OCI-LY7 (cell line): ENCODE results near the gene CDC42EP3. TPM values are rescaled to one million over a fixed set of nuclear protein-coding genes. Genes with fewer than 3 reads are reported as not detected.

Experiments used
- BruUV-seq: library from RNA; stranded (reverse); fragments of 400-500 nt; replicated peaks from 2 replicates; lab custom pipeline; 2021; lab: Mats Ljungman, UMichigan
- CTCF ChIA-PET: fragments of 300-600 bp; sonication (Branson Sonifier 250); formaldehyde crosslinking; loops from one replicate; lab custom pipeline; 2022; ENCODE audit warnings: antibody characterized with exemption; ENCODE audit not compliant: unreplicated experiment; lab: Charles Lee
- POLR2A ChIA-PET: fragments of 300-600 bp; sonication (Branson Sonifier 250); formaldehyde crosslinking; loops from one replicate; lab custom pipeline; 2022; ENCODE audit warnings: antibody characterized with exemption; lab: Charles Lee
- DNase-seq: peaks from one replicate; pipeline ENCODE4 v3.0.0-alpha.2; 2015; ENCODE audit warnings: low spot score
- H2AFZ ChIP-seq: fragments of 200-600 bp; sonication (generic), shearing (Covaris generic); 2 replicates; pipeline ENCODE4 v1.6.1; 2014; ENCODE audit warnings: mild to moderate bottlenecking, antibody characterized with exemption, low read length, moderate library complexity
- H3K27ac ChIP-seq: fragments of 200-600 bp; sonication (generic); 2 replicates; pipeline ENCODE4 v1.5.1; 2014; ENCODE audit warnings: mixed run types, low read depth, mild to moderate bottlenecking, moderate library complexity, low read length, inconsistent platforms; ENCODE audit not compliant: poor library complexity, severe bottlenecking
- H3K36me3 ChIP-seq: fragments of 200-600 bp; sonication (generic); 2 replicates; pipeline ENCODE4 v1.6.1; 2014; ENCODE audit warnings: mild to moderate bottlenecking, antibody characterized with exemption, low read length, moderate library complexity, mixed read lengths; ENCODE audit not compliant: insufficient read depth
- H3K4me1 ChIP-seq: fragments of 200-600 bp; sonication (generic); 2 replicates; pipeline ENCODE4 v1.5.1; 2014; ENCODE audit warnings: mild to moderate bottlenecking, low read length; ENCODE audit not compliant: insufficient read depth, poor library complexity, severe bottlenecking
- H3K4me2 ChIP-seq: fragments of 200-600 bp; sonication (generic); 2 replicates; pipeline ENCODE4 v1.6.1; 2014; ENCODE audit warnings: mild to moderate bottlenecking, low read length
- H3K4me3 ChIP-seq: fragments of 200-600 bp; sonication (generic); 2 replicates; pipeline ENCODE4 v1.5.1; 2014; ENCODE audit warnings: mild to moderate bottlenecking, low read depth, low read length; ENCODE audit not compliant: poor library complexity, severe bottlenecking
- H3K79me2 ChIP-seq: fragments of 200-600 bp; sonication (generic); 2 replicates; pipeline ENCODE4 v1.6.1; 2016; ENCODE audit warnings: low read depth, mild to moderate bottlenecking, low read length, moderate library complexity, mixed read lengths; ENCODE audit not compliant: insufficient read depth
- H3K9me2 ChIP-seq: fragments of 200-600 bp; sonication (generic); 2 replicates; pipeline ENCODE4 v1.6.1; 2016; ENCODE audit warnings: mild to moderate bottlenecking, low read length, mixed read lengths; ENCODE audit not compliant: insufficient read depth
- H3K9me3 ChIP-seq: fragments of 200-600 bp; sonication (generic); 2 replicates; pipeline ENCODE4 v1.6.1; 2014; ENCODE audit warnings: mild to moderate bottlenecking, mixed run types, low read length, mixed read lengths
- H4K20me1 ChIP-seq: fragments of 200-600 bp; sonication (generic); 2 replicates; pipeline ENCODE4 v1.6.1; 2014; ENCODE audit warnings: mild to moderate bottlenecking, antibody characterized with exemption, low read length, moderate library complexity, mixed read lengths; ENCODE audit not compliant: insufficient read depth
- CTCF ChIP-seq: fragments of 200-600 bp; sonication (generic); conservative IDR thresholded peaks from 2 replicates; pipeline ENCODE4 v1.5.1; 2014; ENCODE audit warnings: mild to moderate bottlenecking, antibody characterized with exemption, low read length, moderate library complexity, mixed read lengths
- EZH2phosphoT487 ChIP-seq: fragments of 200-600 bp; sonication (generic); IDR thresholded peaks from 2 replicates; pipeline ENCODE4 v1.6.1; 2018; ENCODE audit warnings: low read depth, borderline replicate concordance, mild to moderate bottlenecking, mixed run types, antibody characterized with exemption, low read length, moderate library complexity, mixed read lengths
- intact Hi-C: fragments of 100-400 bp; cut with micrococcal nuclease; formaldehyde crosslinking; loops from one replicate; pipeline ENCODE4 v1.10.0; 2022; ENCODE audit not compliant: unreplicated experiment
- total RNA-seq, 2 experiments: library from RNA; depleted of rRNA in 1 of 2; stranded (reverse); fragments of >200 nt in 1 of 2; shearing (Covaris generic) in 1 of 2; gene quantifications; 2 replicates each; pipeline ENCODE4 v1.2.3, GENCODE V29; 2014 to 2022

The CDC42EP3 gene
- total RNA-seq, 2 experiments from 2014 or later: 7.2 to 22.9 TPM

- Histone ChIP-seq H3K4me3 (peak overlapping the region; percentile 94), H3K4me1 (peaks cover 54% of the 10 kb centered on the region), H3K27ac (no peak overlapping the region), H3K9me2 (no peaks in the 10 kb centered on the region), H3K9me3 (no peaks in the 10 kb centered on the region), H4K20me1 (0 out of 2 replicates have a peak, but pooled peaks cover 7% of the 10 kb centered on the region), H2AFZ (peak overlapping the region; percentile 37; the same call in 1 of the 2 replicates), H3K36me3 (no peaks in the 10 kb centered on the region), H3K79me2 (peaks cover 21% of the 10 kb centered on the region; the same call in 1 of the 2 replicates), H3K4me2 (peak overlapping the region; percentile 98)
- DNase-seq: no peak
- BruUV-seq: no TSS peak
- intact Hi-C loops: loop anchor here (5.0 kb wide), 3 partner anchors 118 to 703 kb away; partner anchors contain the start of gene STRN
- ChIA-PET POLR2A (interaction anchor here (0.6 to 3.2 kb wide), 10 partner anchors 10 to 291 kb away, joined by 3 to 30 read pairs (median 5); no protein-coding TSS in a partner anchor), CTCF (interaction anchor here (0.8 kb wide), 1 partner anchor 16 kb away, joined by 3 read pairs; no protein-coding TSS in a partner anchor)
- no peak for TF ChIP-seq CTCF
- TF ChIP-seq EZH2phosphoT487: no peak
These were observed 949 bp downstream of the CDC42EP3 start for GRCh38 chr2:37670378-37671008.

- Histone ChIP-seq H3K4me2 (peak overlapping the region; percentile 98), H3K4me3 (peak overlapping the region; percentile 94), H3K4me1 (peaks cover 48% of the 10 kb centered on the region), H2AFZ (no peak overlapping the region), H3K79me2 (peaks cover 21% of the 10 kb centered on the region; the same call in 1 of the 2 replicates), H3K9me3 (no peaks in the 10 kb centered on the region), H3K9me2 (no peaks in the 10 kb centered on the region), H3K36me3 (no peaks in the 10 kb centered on the region), H4K20me1 (0 out of 2 replicates have a peak, but pooled peaks cover 7% of the 10 kb centered on the region), H3K27ac (no peak overlapping the region)
- CTCF ChIA-PET: interaction anchor here (1.1 kb wide), 1 partner anchor 13 kb away, joined by 4 read pairs; no protein-coding TSS in a partner anchor
- no TSS peak for BruUV-seq
- intact Hi-C loops: loop anchor here (10.0 kb wide), 1 partner anchor 1455 kb away; the partner anchor contains the start of gene SOS1
- no peak for TF ChIP-seq CTCF
- no peak for TF ChIP-seq EZH2phosphoT487
- POLR2A ChIA-PET: interaction anchor here (0.6 to 2.7 kb wide), 9 partner anchors 10 to 696 kb away, joined by 3 to 30 read pairs (median 3); no protein-coding TSS in a partner anchor
- no peak for DNase-seq
These were observed 2.0 kb downstream of the CDC42EP3 start for GRCh38 chr2:37669446-37669845.
